Stimulated activated CD4-positive, alpha-beta T cell treated with anti-CD3 and anti-CD28 coated beads, Interleukin-15, amount 100 ng/mL, for 48 hours (primary cell): Measurements from ENCODE around the gene MYL12B.

Source experiments
- DNase-seq, 2 donors: peaks; one replicate each; pipeline ENCODE4 v3.0.0-alpha.2; 2020; ENCODE audit warnings: low read depth in 2 of 2

MYL12B gene

DNA sequence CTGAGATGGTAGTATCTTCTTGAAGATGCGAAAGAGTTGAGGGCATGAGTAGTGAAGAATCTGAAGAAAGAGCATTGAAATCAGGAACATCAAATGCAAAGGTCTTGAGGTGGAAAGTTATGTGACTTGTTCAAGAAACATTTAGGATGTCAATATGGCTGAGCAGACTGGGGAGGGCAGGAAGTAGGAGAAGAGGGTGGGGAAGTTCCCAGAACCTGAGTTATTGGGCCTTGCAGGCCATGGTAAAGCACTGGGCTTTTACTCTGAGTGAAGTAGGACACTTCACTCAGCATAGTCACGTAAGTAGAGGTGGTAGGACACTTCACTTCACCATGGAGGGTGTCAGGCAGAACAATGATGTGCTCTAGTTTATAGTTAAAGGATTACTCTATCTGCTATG lies 26.1 kb upstream of the MYL12B start:
- DNase-seq: no peak

GRCh38 chr18:3236470-3236869 lies 25.5 kb upstream of the MYL12B start:
- no peak for DNase-seq

DNA sequence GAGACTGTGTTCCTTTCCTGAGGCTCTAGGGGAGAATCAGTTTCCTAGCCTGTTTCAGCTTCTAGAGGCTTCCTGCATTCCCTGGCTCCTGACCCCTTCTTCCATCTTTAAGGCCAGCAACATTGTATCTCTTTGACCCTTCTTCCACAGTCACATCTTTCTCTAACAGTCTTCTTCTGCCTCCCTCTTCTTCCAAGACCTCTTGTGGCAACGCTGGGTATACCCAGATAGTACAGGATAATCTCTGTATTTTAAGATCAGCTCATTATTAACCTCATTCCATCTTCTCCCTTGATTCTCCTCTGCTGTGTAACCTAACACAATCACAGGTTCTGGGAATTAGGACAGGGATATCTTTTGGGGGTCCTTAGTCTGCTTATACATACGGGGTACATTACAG lies 23.2 kb upstream of the MYL12B start:
- no peak for DNase-seq

DNA sequence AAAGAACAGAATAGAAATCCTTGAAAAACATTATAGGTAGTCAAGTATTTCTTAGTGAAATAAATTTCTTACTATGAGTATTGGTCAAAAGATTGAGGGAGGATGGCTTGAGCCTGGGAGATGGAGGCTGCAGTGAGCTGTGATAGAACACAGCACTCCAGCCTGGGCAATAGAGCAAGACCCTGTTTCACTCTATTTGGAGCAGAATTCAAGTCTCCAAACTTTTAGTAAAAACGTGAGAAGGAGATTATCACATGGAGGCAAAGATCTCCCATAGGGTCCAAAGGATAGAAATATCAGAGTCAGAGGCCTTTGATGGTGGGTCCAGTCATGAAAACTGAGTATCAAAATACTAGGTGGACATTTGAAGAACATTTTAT lies 16.8 kb upstream of the MYL12B start:
- no peak for DNase-seq

GRCh38 chr18:3245853-3246634 lies 15.9 kb upstream of the MYL12B start:
- peak; percentile 73 to 78 for DNase-seq

DNA sequence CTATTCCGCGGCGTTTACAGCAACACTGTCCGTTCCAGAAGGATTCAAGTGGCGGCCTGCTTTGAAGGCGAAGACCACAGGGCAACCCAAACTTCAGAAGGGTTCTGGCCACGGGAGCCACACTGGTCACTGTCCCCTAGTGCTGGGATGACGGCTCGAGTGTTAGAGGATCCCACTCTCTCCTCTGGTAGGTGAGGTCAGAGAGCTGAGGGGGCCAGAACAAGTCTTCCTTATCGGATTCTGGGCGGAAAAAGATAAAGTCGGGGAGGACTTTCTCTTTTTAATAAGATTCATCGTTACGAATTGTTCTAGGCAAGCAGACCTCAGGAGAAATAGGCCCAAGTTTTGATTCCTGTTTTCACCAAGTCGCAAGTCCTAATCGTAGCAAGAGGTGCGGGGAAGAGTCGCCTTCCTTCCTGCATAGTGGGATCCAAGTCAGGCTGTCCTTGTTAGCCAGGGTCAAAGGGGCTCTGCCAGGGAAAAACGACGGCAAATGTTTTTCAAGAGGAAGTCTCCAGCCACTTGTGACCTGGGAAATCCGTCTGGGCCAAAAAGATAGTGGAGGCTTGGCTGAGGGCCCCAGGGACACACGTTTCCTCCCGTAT lies 15.2 kb upstream of the MYL12B start:
- DNase-seq: no peak

GRCh38 chr18:3247240-3248061 lies 14.5 kb upstream of the MYL12B start, which contains the start of gene MYL12A:
Gene MYL12A (plus strand): TSS chr18:3247801. CDS start chr18:3253248, 5,447 bp downstream.
- DNase-seq: peak; percentile 94 to 97

GRCh38 chr18:3248062-3248657 lies 13.8 kb upstream of the MYL12B start:
- DNase-seq: no peak

GRCh38 chr18:3248658-3249359 lies 13.1 kb upstream of the MYL12B start:
- DNase-seq: no peak

GRCh38 chr18:3250237-3251107 lies 11.5 kb upstream of the MYL12B start:
- DNase-seq: no peak

DNA sequence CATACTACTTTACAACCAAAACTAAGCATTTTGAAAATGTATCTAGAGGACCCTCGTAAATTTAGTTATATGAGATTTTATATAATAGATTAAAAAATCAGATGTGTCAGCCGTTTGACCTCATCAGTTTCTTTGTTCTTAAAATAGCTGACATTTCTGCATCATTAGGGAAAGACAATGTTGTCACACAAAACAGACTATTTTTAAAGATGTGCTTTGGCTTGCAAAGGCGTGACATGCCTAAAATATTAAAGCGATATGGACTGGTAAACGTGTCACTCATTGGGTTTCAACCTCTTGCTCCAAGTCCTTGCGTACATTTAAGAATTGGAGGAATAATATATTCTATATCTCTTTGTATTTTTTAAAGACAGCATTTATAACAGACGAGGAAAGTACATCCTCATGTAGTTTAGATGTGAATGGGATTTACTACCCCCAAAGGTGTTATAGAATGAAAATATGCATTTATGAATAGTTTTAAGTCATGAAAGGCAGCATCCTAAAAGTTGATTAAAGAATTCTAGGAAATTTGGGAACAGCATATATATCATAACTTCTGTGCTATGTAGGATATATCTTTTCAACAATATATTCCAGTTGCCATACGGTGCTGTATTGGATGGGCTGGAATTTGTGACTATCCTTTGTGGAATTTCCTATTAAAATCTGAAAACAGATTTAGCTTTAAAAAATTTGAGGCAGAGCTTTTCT lies 10.5 kb upstream of the MYL12B start:
- no peak for DNase-seq

GRCh38 chr18:3251963-3252277 lies 10.0 kb upstream of the MYL12B start:
- no peak for DNase-seq

DNA sequence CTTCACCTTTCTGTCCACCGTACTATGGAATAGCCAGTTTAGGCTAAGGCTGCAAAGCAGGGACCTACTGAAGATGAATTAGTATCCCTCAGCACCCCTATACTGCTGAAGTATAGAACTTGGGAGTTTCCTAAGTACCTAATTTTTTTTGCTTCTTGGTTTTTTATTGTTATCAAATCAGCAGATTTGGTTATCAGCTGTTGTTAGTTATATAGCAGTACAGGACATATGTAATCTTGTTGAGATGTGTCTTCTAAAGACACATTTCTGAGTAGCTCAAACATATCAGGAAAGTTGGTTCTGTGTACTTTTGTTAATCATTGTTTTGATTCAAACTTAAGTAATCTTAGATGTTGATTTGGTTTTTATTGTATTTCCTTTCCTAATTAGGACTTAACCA lies 9.1 kb upstream of the MYL12B start:
- DNase-seq: no peak

DNA sequence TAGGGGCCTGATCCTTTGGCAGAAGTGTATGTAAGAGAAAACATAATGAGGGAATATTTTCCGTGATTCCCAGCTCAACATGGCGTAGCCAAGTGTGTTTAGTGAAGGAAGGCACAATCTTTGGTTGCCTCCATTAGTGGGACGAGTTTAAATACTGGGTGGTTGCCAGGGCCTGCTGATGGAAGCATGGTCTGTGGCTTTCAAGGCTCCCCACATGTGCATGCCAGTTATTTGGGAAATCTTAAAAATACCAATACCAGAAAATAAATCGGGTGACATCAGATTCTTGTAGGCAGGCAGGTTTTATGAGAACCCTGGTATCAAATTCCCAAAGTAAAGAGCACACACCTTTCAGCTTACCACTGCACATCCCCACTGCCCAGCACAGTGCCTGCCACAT lies 7.2 kb upstream of the MYL12B start:
- DNase-seq: no peak

- DNase-seq: no peak
These were observed 6.2 kb upstream of the MYL12B start for GRCh38 chr18:3255611-3256165.

DNA sequence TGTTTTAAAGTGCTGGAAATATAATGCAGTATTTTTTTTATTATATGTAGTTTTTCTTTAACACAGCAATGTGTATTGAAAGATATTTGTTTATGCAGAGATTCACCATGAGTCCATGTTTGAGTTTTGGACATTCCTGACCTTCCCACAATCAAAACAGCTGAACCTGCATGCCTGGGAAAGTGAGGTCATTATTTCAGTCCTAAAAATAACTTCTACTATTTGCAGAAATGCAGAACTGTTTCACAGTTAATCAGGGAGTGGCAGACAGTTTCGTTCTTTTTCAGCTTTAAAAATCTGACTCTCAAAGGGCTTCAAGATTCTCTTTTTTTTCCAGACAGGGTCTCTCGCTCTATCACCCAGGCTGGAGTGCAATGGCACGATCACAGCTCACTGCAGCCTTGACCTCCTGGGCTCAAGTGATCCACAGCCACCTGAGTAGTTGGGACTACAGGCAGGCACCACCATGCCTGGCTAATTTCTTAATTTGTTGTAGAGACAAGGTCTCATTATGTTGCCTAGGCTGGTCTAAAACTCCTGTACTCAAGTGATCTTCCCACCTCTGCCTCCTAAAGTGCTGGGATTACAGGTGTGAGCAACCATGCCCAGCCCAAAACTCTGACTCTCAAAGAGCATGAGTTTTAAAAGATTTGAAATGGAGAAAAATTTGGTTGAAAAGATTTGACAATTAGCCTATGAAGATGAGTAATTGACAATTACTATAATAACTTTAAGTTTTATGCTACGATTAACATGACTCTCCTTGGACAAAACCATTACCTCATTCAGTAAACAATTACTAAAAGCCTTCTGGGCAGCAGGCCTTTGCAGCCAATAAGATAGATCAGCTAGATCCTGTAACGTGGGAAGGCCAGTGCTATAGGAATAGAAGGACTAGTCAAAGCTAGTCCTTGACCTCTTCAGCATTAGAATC lies 5.0 kb upstream of the MYL12B start:
- no peak for DNase-seq

DNA sequence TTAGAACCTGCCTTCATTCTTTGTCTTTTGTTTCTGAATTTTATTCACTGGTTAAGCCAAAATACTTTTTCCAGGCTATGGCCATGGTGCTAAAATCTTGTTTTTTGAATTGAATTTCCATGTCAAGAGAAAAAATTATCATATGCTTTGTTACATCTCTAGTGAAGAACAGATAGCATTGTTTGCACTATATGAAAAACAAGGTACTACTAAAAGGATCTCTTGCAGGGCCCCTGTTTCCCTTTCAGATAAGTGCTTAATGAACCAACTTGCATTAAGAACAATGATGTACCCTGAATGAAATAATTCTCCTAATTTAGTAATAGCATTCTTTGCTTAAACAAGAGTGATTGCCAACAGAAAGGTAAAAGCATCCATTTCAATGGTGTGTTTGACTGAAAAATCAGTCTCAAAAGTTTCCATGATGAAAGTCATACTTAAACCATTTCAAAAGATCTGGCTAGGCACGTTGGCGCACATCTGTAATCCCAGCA lies 4.3 kb upstream of the MYL12B start:
- no peak for DNase-seq

DNA sequence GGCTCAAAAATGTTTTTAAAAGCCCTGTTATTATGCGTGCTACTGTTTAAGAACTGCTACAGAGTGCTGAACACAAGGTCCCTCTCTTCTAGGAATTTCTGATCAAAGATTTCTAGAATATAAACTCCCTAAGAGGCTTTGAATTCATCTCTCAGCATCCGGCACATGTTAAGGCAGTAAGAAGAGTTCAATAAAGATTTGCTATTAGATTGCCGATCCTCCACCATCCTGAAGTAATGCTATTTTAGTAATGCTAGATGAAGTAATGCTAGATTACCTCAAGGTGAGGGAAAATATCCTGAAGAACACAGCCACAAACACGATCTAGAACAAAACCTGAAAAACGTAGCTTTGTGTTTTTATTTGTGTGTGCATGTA lies 949 bp upstream of the MYL12B start:
- no peak for DNase-seq
